ENCODE data around the gene DCAF8L2. TPM values are rescaled to one million over a fixed set of nuclear protein-coding genes. Genes with fewer than 3 reads are reported as not detected.

The DCAF8L2 gene
- total and polyA plus RNA-seq, 2 donors (not counting 3 experiments of a cell fraction or from before 2014, with no cell fraction given) = 0.15 to 0.36 TPM

DNA sequence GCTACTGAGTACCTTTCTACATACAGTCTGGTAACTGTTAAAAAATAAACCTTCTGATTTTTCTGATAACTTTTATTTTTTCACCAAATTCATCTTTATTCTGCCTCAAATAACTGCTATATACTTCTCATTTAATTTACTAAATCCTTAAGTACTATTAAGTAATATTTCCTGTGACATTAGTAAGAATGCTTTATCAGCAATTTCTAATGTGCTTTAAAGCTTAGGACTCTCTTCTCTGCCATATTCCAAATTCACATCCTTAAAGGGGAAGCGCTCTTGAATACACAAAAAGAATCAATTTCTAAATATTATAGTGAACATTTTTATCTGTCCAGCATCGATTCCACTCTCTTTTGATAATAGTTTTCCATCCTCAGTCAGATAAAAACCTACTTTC is 81.1 kb downstream of the DCAF8L2 start:
- H3K27ac ChIP-seq (ENCODE audit: insufficient read depth, low read depth, low read length) = no peak overlapping the region
- CTCF ChIA-PET = no interaction called here
- no peak overlapping the region for H3K4me2 ChIP-seq (ENCODE audit: insufficient read depth, low read length)
- DNase-seq (ENCODE audit: low read depth, low spot score) (no peak), FAIRE-seq (no peak)
- TF ChIP-seq FOS (IDR thresholded peaks at IDR 0.05; ENCODE audit: borderline replicate concordance, insufficient read depth, low read length) (no peak), CTCF (IDR thresholded peaks at IDR 0.05; ENCODE audit: extremely low read depth in 1 of 2, insufficient read depth in 1 of 2, low read depth in 1 of 2, low read length in 2 of 2) (no peak), POLR2AphosphoS5 (IDR thresholded peaks at IDR 0.05; ENCODE audit: insufficient read depth, low read depth, low read length) (no peak), MYC (IDR thresholded peaks at IDR 0.05; ENCODE audit: low read depth, low read length) (no peak), GATA2 (IDR thresholded peaks at IDR 0.05; ENCODE audit: insufficient read depth, insufficient read length, low read depth, low read length) (no peak), JUN (IDR thresholded peaks at IDR 0.05; ENCODE audit: borderline replicate concordance, insufficient read depth, insufficient read length, low read depth) (no peak), EZH2 (IDR thresholded peaks at IDR 0.05; ENCODE audit: borderline replicate concordance, low read depth, low read length, severe bottlenecking) (no peak), POLR2A (IDR thresholded peaks at IDR 0.05; ENCODE audit: low read depth, low read length) (no peak)
- TF ChIP-seq, protein P1, sequence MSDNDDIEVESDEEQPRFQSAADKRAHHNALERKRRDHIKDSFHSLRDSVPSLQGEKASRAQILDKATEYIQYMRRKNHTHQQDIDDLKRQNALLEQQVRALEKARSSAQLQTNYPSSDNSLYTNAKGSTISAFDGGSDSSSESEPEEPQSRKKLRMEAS (IDR thresholded peaks at IDR 0.05; ENCODE audit: insufficient read depth, insufficient read length) = no peak
- H3K9me1 ChIP-seq (replicated peaks; ENCODE audit: control insufficient read depth, extremely low read depth, insufficient read depth, low read length) = no peaks in the 10 kb centered on the region
- H3K9ac ChIP-seq (replicated peaks; ENCODE audit: extremely low read depth, insufficient read depth, low read length) = no peak overlapping the region
- no peaks in the 10 kb centered on the region for H3K79me2 ChIP-seq (ENCODE audit: control insufficient read depth, insufficient read depth, low read length)
- no peaks in the 10 kb centered on the region for H3K4me1 ChIP-seq (ENCODE audit: control insufficient read depth, extremely low read depth, insufficient read depth, low read length)
- no peak overlapping the region for H2AFZ ChIP-seq (ENCODE audit: low read depth, low read length)
- no peaks in the 10 kb centered on the region for H3K27me3 ChIP-seq (ENCODE audit: control insufficient read depth in 2 of 2, insufficient read depth in 2 of 2, low read length in 2 of 2)
- H4K20me1 ChIP-seq (replicated peaks; ENCODE audit: control insufficient read depth, extremely low read depth, insufficient read depth, low read length) = no peaks in the 10 kb centered on the region
- H3K9me3 ChIP-seq (replicated peaks; ENCODE audit: control insufficient read depth, insufficient read depth, low read length) = no peaks in the 10 kb centered on the region
- intact Hi-C loops (cut with micrococcal nuclease) = no loop called here
- no peak overlapping the region for H3K4me3 ChIP-seq (replicated peaks in 1 of 3; ENCODE audit: insufficient read depth in 1 of 3, low read depth in 1 of 3, low read length in 3 of 3)
- dilution Hi-C loops (cut with MboI; ENCODE audit: extremely low pct_ligation_motif_present, low sequenced_read_pairs) = no loop called here
- no TSS peak for BruUV-seq (replicated peaks)
- H3K36me3 ChIP-seq (ENCODE audit: control insufficient read depth in 2 of 2, extremely low read depth in 1 of 2, insufficient read depth in 2 of 2, low read length in 2 of 2) = no peaks in the 10 kb centered on the region
- POLR2A ChIA-PET = no interaction called here
